Tibial nerve (tissue), 4 donors: ENCODE results near the gene MYO7A. TPM values are rescaled to one million over a fixed set of nuclear protein-coding genes. Genes with fewer than 3 reads are reported as not detected.

Source experiments
- DNase-seq, 2 donors: peaks; one replicate each; pipeline ENCODE4 v3.0.0-alpha.2; 2019; ENCODE audit warnings: low spot score in 2 of 2
- H3K27ac ChIP-seq, 4 donors: fragments of 200-600 bp; sonication (generic) in 3 of 4; one replicate each; pipeline ENCODE4 v1.5.1; 2017 to 2019; ENCODE audit warnings: mild to moderate bottlenecking in 1 of 4
- H3K27me3 ChIP-seq, 2 donors: fragments of 200-600 bp; sonication (generic) in 1 of 2; one replicate each; pipeline versions ENCODE4 v1.5.1 to v1.6.0; 2017 to 2019
- H3K36me3 ChIP-seq, 3 donors: fragments of 200-600 bp; sonication (generic); one replicate each; pipeline ENCODE4 v1.5.1; 2018 to 2019
- H3K4me1 ChIP-seq, 4 donors: fragments of 200-600 bp; sonication (generic) in 3 of 4; one replicate each; pipeline ENCODE4 v1.5.1; 2017 to 2019
- H3K4me3 ChIP-seq, 4 donors: fragments of 200-600 bp; sonication (generic) in 3 of 4; one replicate each; pipeline ENCODE4 v1.5.1; 2017 to 2019; ENCODE audit warnings: mild to moderate bottlenecking in 1 of 4, moderate library complexity in 1 of 4
- H3K9me3 ChIP-seq, 4 donors: fragments of 200-600 bp; sonication (generic) in 3 of 4; one replicate each; pipeline ENCODE4 v1.5.1; 2017 to 2019
- CTCF ChIP-seq, 5 experiments: fragments of 200-600 bp in 3 of 5; fragments of 450-650 bp in 2 of 5; sonication (generic) in 3 of 5; IDR thresholded peaks; one replicate each; pipeline ENCODE4 v1.5.1; 2016 to 2019; ENCODE audit warnings: antibody characterized with exemption in 5 of 5, mild to moderate bottlenecking in 3 of 5, moderate library complexity in 2 of 5
- EP300 ChIP-seq, 2 donors: sonication (generic); formaldehyde crosslinking; IDR thresholded peaks; one replicate each; pipeline ENCODE4 v1.6.1; 2017; ENCODE audit warnings: antibody characterized with exemption in 2 of 2, mild to moderate bottlenecking in 1 of 2
- POLR2A ChIP-seq, 2 donors: fragments of 450-650 bp; IDR thresholded peaks; one replicate each; pipeline ENCODE4 v1.6.1; 2017; ENCODE audit warnings: antibody characterized with exemption in 2 of 2, mild to moderate bottlenecking in 2 of 2, moderate library complexity in 2 of 2
- WGBS, 2 donors: methylation state at CpG; one replicate each; pipeline ENCODE4 v1.1.5; 2018; 5-methylcytosine and 5-hydroxymethylcytosine counted together
- total RNA-seq, 4 donors: library from RNA; depleted of rRNA; stranded (reverse); fragments of >200 nt; gene quantifications; one replicate each; pipeline ENCODE4 v1.1.0, GENCODE V29; 2016

MYO7A gene
- total RNA-seq, 4 donors from 2014 or later: 12.6 to 45.0 (median 24.4) TPM

- no peak for DNase-seq
- no peak overlapping the region for H3K27ac ChIP-seq
- peaks cover 0 to 28% (median 10%) of the 10 kb centered on the region in 4 donors for H3K4me1 ChIP-seq
- no peaks in the 10 kb centered on the region for H3K9me3 ChIP-seq
- TF ChIP-seq EP300 (IDR thresholded peaks at IDR 0.05) (no peak), POLR2A (IDR thresholded peaks at IDR 0.05) (no peak), CTCF (IDR thresholded peaks at IDR 0.05) (no peak)
- no peaks in the 10 kb centered on the region for H3K36me3 ChIP-seq
- whole genome bisulfite sequencing, 2 donors: 69 to 73% methylated on average over 19 to 20 of the region's 20 CpGs
- no peak overlapping the region for H3K4me3 ChIP-seq
- no peaks in the 10 kb centered on the region for H3K27me3 ChIP-seq
These were observed 25.5 kb downstream of the MYO7A start for GRCh38 chr11:77153276-77154185.

- Histone ChIP-seq H3K27ac (no peak overlapping the region), H3K27me3 (no peaks in the 10 kb centered on the region), H3K9me3 (no peaks in the 10 kb centered on the region), H3K36me3 (no peaks in the 10 kb centered on the region), H3K4me3 (no peak overlapping the region), H3K4me1 (peaks cover 0 to 28% (median 10%) of the 10 kb centered on the region in 4 donors)
- WGBS, 2 donors: 33 to 35% methylated on average over 4 to 7 of the region's 10 CpGs
- no peak for TF ChIP-seq CTCF (IDR thresholded peaks at IDR 0.05)
- no peak for TF ChIP-seq EP300 (IDR thresholded peaks at IDR 0.05)
- TF ChIP-seq POLR2A (IDR thresholded peaks at IDR 0.05): no peak
- no peak for DNase-seq
These were observed 26.5 kb downstream of the MYO7A start for GRCh38 chr11:77154381-77155081.

- H3K4me3 ChIP-seq: no peak overlapping the region
- DNase-seq: no peak
- no peaks in the 10 kb centered on the region for H3K27me3 ChIP-seq
- H3K9me3 ChIP-seq: no peaks in the 10 kb centered on the region
- no peak overlapping the region for H3K27ac ChIP-seq
- TF ChIP-seq POLR2A (IDR thresholded peaks at IDR 0.05) (no peak), EP300 (IDR thresholded peaks at IDR 0.05) (no peak), CTCF (IDR thresholded peaks at IDR 0.05) (no peak)
- H3K4me1 ChIP-seq: peaks cover 0 to 28% (median 10%) of the 10 kb centered on the region in 4 donors
- no peaks in the 10 kb centered on the region for H3K36me3 ChIP-seq
- WGBS, 2 donors: 75 to 88% methylated on average over 4 of the region's 4 CpGs
These were observed 27.0 kb downstream of the MYO7A start for GRCh38 chr11:77155082-77155475.

DNA sequence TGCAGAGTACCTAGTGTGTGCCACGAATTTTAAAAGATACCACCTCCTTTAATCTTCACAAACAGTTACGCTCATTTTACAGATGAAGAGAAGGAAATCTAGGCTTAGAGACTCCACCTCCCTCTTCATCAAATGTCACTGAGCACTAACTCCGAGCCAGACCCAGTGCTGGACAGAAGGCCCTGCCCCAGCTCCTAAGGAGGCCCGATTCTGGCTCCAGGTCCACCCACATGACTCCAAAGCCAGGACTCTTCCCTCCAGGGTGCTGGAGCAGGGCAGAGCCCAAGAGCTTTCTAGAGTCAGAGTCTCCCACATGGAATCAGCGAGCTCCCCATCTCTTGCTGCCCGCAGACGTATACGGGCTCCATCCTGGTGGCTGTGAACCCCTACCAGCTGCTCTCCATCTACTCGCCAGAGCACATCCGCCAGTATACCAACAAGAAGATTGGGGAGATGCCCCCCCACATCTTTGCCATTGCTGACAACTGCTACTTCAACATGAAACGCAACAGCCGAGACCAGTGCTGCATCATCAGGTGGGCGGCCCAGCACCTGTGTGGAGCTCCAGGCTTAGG is 27.6 kb downstream of the MYO7A start:
- no peak overlapping the region for H3K27ac ChIP-seq
- H3K36me3 ChIP-seq: no peaks in the 10 kb centered on the region
- H3K4me1 ChIP-seq: peaks cover 0 to 28% (median 10%) of the 10 kb centered on the region in 4 donors
- 90 to 91% methylated on average over 13 of the region's 13 CpGs for WGBS, 2 donors
- no peaks in the 10 kb centered on the region for H3K9me3 ChIP-seq
- H3K4me3 ChIP-seq: no peak overlapping the region
- TF ChIP-seq EP300 (IDR thresholded peaks at IDR 0.05) (no peak), POLR2A (IDR thresholded peaks at IDR 0.05) (no peak), CTCF (IDR thresholded peaks at IDR 0.05) (no peak)
- DNase-seq: no peak
- no peaks in the 10 kb centered on the region for H3K27me3 ChIP-seq
